RPMI8226 (cell line): Measurements from ENCODE around the gene TPM3.
"Not testable (repeated sequence)": the region's sequence is repeated elsewhere in the genome, so short reads cannot be mapped to it uniquely, and the experiment has no call there.

Experiments used
- DNase-seq: peaks from one replicate; pipeline ENCODE4 v3.0.0-alpha.2; 2015

TPM3 gene

DNA sequence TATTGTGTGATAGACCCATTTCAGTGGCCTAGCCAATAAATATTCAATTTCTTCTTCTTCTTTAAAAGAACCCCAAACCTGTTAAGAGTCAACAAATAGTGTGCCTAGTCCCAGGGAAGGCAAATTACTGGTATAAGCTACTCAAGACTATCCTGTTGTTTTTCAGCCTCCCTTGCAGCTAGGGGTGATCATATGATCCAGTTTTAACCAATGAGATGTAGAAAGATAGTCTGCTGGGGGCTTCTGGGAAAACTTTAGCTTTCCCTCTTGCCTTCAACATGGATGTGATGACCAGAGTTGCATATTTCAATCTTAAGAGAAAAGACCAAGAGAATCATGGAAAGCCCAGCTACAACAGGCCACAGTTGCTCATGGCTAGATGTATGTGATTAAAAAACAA is 32.3 kb downstream of the TPM3 start:
- no peak for DNase-seq

DNA sequence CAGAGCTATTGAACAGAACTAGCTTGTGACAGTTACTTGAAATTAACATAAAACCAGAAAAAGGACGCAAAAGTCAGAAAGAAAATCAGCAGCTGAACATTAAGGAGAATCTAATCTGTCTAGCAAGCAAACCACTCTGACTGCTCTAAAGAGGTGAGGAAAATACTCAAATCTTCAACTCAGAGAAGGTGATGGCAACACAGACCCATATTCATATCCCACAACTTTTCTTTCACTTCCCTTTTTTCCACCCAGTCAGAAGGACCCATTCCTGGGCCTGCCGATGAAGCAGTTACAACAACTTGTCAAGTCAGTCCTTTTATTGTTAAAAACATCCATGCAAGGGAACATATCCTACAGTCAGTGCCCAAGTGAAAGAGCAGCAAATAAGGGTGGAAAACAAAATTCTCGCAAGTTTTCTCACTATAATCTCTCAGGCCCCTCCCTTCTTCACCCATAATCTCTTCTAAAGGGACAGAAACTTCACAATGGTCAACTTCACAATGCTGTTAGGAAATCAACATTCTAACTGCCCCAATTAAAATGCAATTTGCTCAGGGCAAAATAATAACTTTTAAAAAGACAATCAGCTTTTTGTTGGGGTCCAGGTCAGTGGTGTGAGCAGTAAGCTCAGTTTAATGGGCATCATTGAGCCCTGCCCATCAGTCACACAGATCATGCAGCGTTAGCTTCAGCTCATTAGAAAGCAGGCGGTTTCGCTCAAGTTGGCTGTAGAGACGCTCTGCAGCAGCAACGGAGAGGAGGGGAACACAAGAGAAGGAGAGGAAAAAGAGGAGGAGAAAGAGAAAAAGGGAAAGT is 33.4 kb downstream of the TPM3 start:
- peak; percentile 85 for DNase-seq

DNA sequence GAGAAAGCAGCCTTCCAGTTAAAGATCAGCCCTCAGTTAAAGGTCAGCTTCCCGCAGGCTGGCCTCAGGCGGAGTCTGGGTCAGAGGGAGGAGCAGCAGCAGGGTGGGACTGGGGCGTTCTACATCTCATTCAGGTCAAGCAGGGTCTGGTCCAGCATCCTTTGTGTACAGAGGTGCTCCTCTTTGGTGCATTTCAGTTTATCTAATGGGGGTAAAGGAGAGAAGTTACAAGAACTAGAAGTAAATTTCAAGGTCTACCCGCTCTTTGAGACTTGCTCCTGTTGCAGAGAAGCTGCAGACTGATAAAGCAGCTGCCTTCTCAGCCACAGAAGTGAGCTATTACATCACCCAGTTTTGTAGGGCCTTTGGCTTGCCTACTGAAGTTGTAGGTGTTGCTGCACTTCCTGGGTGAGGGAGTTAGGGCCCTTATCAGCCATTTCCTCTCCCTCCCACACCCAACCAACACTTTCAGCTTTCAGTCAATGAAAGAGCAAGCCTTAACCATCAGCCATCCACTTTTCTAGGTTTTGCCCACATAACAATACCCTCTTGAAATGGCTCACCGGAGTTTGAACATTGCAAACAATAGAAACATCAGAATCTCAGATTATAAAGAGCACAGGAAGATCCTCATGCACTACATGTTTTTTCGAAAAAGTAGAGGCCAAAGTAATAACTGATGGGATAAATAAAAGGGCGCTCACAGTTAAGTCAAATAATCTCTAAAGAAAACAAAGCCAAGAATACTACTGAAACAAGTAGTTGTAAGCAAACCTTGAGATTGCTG is 34.2 kb downstream of the TPM3 start:
- peak; percentile 42 for DNase-seq

DNA sequence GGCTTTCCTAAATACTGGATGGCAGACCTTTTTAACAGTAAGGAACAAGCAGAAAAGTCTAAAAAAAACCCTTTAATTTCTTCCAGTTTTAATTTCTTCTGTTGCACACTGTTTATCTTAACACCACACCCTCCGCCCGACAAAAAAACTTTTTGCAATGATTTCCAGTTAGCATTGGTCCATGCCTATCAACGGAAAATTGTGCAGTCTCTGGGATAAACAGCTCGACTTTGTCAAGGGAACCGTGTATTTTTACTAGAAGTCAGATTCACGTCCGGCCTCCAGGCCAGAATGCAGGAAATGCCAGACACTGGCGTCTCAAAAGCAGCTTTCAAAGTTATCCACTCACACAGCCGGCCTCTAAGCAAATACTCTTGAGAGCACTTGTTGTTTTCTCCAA is 36.6 kb downstream of the TPM3 start:
- no peak for DNase-seq

DNA sequence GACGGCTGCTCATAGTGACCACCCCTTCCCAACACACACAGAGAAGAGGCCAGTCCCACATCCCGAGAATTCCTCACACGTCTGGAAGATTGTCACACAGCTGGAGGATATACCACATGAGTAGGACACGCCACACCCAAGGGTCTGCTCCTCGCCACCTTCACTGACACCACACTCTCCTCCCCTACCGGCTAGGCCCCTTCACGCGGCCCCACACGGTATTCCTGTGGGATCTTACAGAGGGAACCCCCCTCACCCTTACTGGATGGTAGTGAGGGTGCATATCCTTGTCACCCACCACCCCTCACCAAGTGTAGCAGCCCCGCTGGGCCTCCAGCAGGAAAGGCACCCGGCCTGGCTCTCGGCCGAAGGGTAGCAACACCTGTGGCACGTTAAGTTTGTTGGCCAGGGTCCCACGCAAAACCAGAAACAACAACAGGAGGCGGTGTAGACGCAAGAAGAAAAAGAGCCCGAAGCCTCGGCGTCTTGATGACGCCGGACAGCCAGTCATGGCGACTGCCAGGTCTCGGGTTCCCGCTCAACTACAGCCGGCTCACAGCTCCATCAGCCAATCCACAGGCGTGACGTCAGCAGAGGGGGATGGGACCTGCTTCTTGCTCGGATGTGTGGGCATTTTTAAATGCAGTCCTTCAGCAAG is 37.2 kb downstream of the TPM3 start, which contains the start of gene NUP210L:
NUP210L (minus strand) TSS at position 540 of the 658 bp plus-strand sequence.
- no peak for DNase-seq

DNA sequence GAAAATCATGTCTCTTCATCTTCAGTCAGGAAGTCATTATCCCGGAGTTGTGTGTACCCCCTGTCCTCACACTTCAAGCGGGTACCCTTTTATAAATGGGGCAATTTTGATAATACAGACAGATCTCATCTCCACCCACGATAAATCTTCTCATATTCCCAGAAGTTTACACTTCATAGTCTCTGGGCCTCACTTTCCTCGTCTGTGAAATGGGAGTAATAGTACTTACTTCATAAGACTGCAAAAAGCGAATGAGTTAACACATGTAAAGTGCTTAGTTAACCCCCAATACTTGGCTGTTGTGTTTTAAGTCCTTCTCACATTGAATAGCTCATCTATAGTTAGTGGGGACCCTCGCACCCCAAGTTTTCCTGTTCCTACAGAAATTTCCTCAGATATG is 37.8 kb downstream of the TPM3 start:
- DNase-seq = no peak

DNA sequence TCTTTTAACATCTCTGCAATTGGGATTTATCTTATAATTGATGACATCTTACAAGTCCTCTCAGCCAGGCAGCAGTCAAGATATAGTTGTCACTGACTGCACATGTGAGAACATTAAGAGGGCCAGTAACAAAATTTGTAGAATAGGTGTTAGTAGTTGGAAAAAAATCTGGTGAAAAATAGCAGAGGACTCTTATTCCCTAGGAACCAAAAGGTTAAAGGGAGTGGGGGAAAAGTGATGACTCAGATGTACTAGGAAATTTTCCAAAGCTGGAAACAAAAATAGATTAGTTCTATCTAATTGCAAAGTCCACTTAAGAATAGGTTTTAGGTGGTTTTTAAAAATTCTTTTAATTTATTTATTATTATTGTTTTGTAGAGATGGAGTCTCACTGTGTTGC is 40.6 kb downstream of the TPM3 start:
- DNase-seq = no peak

DNA sequence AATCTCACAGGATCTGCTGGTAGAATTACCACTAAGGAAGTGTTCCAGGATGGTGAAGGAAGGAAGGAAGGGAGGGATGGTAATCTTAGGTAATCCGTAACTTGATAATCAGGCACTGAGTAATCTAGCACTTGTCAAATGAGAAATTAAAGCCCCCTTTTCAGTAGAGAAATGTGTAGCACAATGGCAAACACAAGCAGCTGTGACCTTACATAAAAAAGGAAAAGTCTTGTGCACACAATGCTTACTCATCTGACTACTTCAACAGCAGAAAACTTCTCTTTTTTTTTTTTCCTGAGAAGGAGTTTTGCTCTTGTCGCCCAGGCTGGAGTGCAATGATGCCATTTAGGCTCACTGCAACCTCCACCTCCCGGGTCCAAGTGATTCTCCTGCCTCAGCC is 43.1 kb downstream of the TPM3 start:
- DNase-seq = peak; percentile 9

DNA sequence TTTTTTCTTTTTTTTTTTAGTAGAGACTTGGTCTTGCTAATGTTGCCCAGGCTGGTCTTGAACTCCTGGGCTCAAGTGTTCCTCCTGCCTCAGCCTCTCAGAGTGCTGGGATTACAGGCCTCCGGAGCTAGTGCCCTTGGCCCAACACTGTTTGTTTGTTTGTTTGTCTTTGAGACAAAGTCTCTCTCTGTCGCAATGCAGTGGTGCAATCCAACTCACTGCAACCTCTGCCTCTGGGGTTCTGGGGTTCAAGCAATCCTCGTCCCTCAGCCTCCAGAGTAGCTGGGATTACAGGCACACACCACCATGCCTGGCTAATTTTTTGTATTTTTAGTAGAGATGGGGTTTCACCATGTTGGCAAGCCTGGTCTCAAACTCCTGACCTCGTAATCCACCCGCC is 44.4 kb downstream of the TPM3 start:
- DNase-seq = not testable (repeated sequence)

DNA sequence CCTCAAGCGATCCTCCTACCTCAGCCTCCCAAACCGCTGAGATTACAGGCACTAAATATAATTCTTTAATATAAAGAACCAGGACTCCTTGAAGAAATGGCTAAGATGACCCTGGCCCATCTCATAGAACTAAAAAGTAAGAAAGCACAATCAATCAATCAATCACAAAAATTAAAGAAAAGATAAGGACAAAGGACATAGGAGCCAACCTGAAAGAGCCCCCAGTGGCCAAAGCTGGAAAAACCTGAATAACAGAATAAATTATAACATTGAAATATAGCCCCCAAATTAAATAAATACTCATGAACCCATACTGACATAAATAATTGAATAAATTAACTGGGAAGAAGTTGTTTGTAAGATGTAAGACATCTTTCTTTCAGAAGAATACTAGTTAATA is 45.9 kb downstream of the TPM3 start:
- DNase-seq = peak; percentile 21

DNA sequence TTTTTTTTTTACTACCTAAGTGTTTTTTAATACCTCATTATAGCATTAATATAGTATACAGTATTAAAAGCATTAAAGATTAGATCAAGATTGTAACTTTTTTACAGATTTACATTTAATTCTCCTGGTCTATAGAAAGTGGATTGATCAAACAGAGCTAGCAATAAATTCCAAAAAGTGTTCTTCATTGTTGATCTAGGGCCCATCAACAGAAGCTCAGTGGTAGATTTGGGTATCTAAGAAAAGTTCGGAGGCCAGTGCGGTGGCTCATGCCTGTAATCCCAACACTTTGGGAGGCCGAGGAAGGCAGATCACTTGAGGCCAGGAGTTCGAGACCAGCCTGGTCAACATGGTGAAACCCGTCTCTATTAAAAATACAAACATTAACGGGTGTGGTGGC is 49.5 kb downstream of the TPM3 start:
- no peak for DNase-seq

DNA sequence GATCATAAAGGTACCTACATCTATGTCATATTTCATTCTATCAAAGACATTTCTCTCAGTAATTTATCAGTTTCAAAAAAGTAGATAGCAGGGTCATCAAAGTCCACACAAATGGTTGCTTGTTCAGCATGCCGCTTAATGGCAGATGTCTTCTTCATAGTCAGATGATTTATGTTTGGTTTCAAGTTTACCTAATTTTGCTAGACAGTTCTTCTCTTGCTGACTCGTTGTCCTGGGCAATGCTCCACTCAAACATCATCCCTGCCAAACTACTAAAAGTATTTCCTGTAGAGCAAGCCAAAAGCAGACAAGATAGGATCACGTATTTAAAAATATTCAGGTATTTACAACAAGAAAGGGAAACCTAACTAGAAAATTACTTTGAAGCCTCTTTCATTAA is 50.7 kb downstream of the TPM3 start:
- peak; percentile 13 for DNase-seq

DNA sequence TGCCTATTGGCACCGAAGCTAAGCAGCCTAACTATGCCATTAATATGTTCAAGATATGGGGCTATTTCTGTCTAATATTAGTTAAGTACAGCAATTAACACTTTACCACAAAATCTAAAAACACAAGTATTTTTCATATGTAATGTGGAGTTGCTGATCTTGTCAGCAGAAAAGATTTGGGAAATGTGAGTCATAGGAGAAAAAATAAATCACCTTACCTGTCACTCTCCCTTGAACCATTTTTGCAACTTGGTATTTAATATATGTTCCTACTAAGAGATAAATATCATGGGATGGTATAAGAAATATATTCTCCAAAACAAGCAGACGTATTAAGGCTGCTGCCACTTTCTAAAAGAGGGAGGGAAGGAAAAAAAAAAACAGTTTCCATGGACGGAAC is 54.0 kb downstream of the TPM3 start:
- DNase-seq = no peak

DNA sequence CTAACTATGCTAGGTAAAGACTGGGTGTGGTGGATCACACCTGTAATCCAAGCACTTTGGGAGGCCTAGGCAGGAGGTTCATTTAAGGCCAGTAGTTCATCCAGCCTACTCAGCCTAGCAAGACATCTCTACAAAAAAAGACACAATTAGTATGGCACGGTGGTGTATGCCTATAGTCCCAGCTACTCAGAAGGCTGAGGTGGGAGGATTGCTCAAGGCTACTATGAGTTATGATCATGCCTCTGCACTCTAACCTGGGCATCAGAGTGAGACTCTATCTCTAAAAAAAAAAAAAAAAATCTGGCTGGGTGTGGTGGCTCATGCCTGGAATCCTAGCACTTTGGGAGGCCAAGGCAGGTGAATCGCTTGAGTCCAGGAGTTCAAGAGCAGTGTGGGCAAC is 58.6 kb downstream of the TPM3 start:
- DNase-seq = no peak

DNA sequence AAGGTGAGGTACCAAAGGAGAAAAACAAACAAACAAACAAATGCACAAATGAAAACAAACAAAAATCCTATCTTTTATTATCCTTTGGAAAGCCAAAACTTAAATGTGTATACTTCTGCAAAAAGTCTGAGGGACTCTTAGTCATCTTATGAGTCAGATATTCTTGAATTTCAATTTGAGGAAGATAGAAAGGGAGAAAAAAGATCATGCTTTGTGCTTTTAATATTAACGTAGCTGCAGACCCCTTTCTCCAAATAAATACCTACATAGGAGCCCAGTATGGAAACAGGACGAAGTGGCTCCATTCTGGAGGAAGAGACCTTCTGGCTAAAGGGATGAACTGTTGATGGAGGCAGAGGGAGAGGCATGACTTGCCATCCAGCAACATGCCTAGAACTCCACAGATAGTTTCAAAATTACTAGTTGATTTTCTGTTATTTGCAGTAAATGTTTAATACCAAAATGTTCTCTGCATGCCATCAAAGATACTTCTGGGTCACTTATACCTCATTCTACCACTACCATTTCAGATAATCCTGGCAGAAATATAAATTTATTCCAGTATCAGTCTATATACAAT is 62.4 kb downstream of the TPM3 start:
- no peak for DNase-seq

DNA sequence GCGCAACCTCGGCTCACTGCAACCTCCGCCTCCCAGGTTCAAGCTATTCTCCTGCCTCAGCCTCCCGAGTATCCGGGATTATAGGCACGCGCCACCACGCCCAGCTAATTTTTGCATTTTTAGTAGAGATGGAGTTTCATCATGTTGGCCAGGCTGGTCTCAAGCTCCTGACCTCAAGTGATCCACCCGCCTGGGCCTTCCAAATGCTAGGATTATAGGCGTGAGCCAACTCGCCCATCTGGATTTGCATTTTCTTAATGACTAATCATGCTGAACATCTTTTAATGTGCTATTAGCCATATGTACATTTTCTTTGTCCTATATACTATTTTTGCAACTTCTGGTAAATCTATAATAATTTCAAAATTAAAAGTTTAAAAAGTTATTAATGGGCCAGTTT is 68.7 kb downstream of the TPM3 start:
- DNase-seq = not testable (repeated sequence)

DNA sequence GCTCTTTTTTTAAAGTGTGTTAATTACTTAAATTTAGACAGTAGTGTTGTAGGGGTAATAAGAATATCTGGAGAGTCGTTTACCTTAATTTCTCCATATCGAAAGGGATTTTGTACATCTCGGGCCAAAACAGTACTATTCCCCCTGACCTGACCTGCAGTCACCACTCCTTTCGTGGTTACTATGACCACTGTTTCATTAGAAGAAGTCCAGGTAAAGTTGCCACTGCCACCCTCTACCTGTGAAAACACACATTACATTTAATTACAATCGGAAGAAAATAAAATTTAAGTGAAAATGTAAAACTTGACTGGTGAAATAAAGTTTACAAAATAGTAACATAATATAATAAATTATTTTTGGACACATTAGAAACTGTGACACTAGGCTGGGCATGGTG is 74.3 kb downstream of the TPM3 start:
- peak; percentile 22 for DNase-seq

DNA sequence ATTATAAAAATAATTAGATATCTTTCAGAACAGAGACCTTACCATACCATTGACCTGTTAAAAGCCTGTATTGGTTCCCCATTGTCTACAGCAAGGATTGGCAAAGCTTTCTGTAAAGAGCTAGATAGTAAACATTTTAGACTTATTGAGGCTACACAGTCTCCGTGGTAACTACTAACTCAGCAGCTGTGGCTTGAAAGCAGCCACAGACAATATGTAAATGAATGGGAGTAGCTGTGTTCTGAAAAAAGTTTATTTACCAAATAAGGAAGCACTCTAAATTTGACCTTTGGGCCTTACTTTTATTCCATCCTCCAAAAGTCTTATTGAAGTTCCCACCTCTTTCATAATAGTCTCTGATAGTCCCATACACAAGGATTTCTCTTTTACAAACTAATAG is 76.7 kb downstream of the TPM3 start:
- DNase-seq = peak; percentile 47
